NCI-H2107 treated with DMSO at 0.1 percent for 48 hours (cell line): ENCODE results near the gene FZD2.
A peak's percentile ranks its signal among the peaks of the same experiment; 100 is the strongest.
"Not testable (repeated sequence)": the region's sequence is repeated elsewhere in the genome, so short reads cannot be mapped to it uniquely, and the experiment has no call there.

Experiments
- DNase-seq: peaks from one replicate; lab custom pipeline; 2025; ENCODE audit not compliant: unreplicated experiment; lab: John Stamatoyannopoulos, UW

FZD2 gene

GRCh38 chr17:44556832-44557606 lies at the start of gene FZD2:
Gene FZD2, plus strand, starts transcription at chr17:44557484. Its CDS starts 205 bp downstream, at chr17:44557689.
- DNase-seq, result peak; percentile 52

GRCh38 chr17:44511241-44512134 lies 45.8 kb upstream of the FZD2 start:
- not testable (repeated sequence) for DNase-seq

- DNase-seq, result no peak
These were observed 39.3 kb upstream of the FZD2 start for GRCh38 chr17:44518032-44518431.

GRCh38 chr17:44522883-44523671 lies 34.2 kb upstream of the FZD2 start:
- DNase-seq, result peak; percentile 50

- no peak for DNase-seq
These were observed 33.7 kb upstream of the FZD2 start for GRCh38 chr17:44523672-44523972.

GRCh38 chr17:44527102-44527501 lies 30.2 kb upstream of the FZD2 start:
- no peak for DNase-seq

- DNase-seq, result no peak
These were observed 29.3 kb upstream of the FZD2 start for GRCh38 chr17:44527954-44528353.

GRCh38 chr17:44529864-44530263 lies 27.4 kb upstream of the FZD2 start:
- no peak for DNase-seq

GRCh38 chr17:44530896-44531418 lies 26.3 kb upstream of the FZD2 start:
- no peak for DNase-seq

GRCh38 chr17:44533533-44534246 lies 23.6 kb upstream of the FZD2 start:
- peak; percentile 47 for DNase-seq

GRCh38 chr17:44536090-44536953 lies 21.0 kb upstream of the FZD2 start:
- no peak for DNase-seq

- not testable (repeated sequence) for DNase-seq
These were observed 19.4 kb upstream of the FZD2 start for GRCh38 chr17:44537922-44538321.

- no peak for DNase-seq
These were observed 17.6 kb upstream of the FZD2 start for GRCh38 chr17:44539673-44540072.

GRCh38 chr17:44540246-44541084 lies 16.8 kb upstream of the FZD2 start:
- no peak for DNase-seq

- no peak for DNase-seq
These were observed 15.3 kb upstream of the FZD2 start for GRCh38 chr17:44541884-44542581.

GRCh38 chr17:44543213-44543904 lies 13.9 kb upstream of the FZD2 start:
- no peak for DNase-seq

- DNase-seq, result no peak
These were observed 13.3 kb upstream of the FZD2 start for GRCh38 chr17:44543905-44544523.
